ENCODE results near the gene HRAS. TPM values are rescaled to one million over a fixed set of nuclear protein-coding genes. Genes with fewer than 3 reads are reported as not detected.

HRAS gene
- total and polyA plus RNA-seq, 2 of the 13 experiments (the other 11 are each of a cell fraction or from before 2014, with no cell fraction given): 32.9 to 50.0 TPM

DNA sequence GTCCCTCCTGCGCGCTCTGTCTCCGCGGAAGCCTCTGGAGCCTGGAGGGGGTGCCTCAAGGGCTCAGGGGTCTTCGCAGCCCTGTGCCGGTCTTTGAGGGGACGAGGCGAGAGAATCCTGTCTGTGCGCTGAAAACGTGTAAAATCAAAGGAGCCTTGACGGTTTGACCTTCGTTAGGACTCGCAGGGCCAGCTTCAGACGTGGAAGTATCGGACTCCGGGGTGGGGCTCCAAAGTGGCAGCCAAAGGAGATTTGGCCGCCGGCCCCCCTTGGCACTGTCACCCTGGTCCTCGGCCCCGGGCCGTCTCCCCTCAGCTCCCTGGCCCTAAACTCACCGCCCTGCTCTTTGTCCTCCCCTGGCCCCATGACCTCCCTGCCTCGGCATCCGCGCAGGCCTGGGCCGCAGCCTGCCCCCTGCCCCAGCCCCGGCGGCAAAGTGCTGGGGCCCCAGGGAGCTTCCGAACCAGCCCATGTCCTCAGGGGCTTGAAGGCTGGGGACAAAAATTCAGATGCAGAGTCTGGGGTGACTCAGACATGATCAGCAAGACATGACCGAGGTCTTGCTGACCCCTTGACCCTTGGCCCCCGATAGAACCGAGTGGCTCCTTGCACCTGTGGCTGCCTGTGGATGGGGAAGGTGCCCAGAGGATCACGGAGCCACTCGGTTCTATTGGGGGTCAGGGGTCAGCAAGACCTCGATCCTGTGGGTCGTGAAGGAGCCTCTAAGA is 33.9 kb upstream of the HRAS start (continued):
- TF ChIP-seq EEA1 (CRISPR knock-in tag; IDR thresholded peaks at IDR 0.05; ENCODE audit: borderline replicate concordance): no peak
- TF ChIP-seq, protein P1, sequence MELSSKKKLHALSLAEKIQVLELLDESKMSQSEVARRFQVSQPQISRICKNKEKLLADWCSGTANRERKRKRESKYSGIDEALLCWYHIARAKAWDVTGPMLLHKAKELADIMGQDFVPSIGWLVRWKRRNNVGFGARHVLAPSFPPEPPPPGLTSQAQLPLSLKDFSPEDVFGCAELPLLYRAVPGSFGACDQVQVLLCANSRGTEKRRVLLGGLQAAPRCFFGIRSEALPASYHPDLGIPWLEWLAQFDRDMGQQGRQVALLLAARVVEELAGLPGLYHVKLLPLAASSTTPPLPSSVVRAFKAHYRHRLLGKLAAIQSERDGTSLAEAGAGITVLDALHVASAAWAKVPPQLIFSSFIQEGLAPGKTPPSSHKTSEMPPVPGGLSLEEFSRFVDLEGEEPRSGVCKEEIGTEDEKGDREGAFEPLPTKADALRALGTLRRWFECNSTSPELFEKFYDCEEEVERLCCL (CRISPR knock-in tag; IDR thresholded peaks at IDR 0.05; ENCODE audit: borderline replicate concordance): no peak
- TF ChIP-seq RFX1 (IDR thresholded peaks at IDR 0.05): no peak
- TF ChIP-seq, protein P2, sequence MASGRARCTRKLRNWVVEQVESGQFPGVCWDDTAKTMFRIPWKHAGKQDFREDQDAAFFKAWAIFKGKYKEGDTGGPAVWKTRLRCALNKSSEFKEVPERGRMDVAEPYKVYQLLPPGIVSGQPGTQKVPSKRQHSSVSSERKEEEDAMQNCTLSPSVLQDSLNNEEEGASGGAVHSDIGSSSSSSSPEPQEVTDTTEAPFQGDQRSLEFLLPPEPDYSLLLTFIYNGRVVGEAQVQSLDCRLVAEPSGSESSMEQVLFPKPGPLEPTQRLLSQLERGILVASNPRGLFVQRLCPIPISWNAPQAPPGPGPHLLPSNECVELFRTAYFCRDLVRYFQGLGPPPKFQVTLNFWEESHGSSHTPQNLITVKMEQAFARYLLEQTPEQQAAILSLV (CRISPR knock-in tag; IDR thresholded peaks at IDR 0.05; ENCODE audit: borderline replicate concordance): 0 out of 2 replicates have a peak, but pooled peaks have one; percentile 20
- TF ChIP-seq, protein P3, sequence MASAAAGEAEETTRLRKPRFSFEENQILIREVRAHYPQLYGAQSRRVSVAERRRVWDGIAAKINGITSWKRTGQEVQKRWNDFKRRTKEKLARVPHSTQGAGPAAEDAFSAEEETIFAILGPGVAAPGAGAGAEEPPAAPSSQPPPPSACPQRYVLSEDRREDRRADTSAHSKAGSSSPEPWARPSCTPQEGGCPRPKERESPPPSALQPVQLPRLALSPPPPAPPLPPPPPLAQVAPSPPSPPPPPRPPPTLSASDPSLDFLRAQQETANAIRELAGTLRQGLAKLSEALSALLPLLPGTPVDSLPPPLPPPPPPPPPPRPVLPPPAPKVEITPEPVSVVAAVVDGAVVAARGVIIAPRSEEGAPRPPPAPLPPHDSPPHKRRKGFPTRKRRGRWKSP (CRISPR knock-in tag; IDR thresholded peaks at IDR 0.05): no peak; the same call in 1 of the 2 replicates
- TF ChIP-seq, protein P4, sequence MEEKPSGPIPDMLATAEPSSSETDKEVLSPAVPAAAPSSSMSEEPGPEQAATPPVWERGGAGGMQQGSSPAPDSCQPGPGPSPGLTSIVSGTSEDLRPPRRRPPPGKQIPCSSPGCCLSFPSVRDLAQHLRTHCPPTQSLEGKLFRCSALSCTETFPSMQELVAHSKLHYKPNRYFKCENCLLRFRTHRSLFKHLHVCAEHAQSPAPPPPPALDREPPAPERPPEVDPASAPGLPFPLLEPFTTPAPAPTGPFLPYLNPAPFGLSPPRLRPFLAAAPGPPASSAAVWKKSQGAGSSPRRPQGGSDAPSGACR (CRISPR knock-in tag; IDR thresholded peaks at IDR 0.05): no peak
- TF ChIP-seq ZNF333 (CRISPR knock-in tag; IDR thresholded peaks at IDR 0.05; ENCODE audit: borderline replicate concordance): no peak
- peak; percentile 28; the same call in 1 of the 2 replicates for TF ChIP-seq MIER3 (CRISPR knock-in tag; IDR thresholded peaks at IDR 0.05; ENCODE audit: borderline replicate concordance)
- 0 out of 2 replicates have a peak, but pooled peaks have one; percentile 58 for TF ChIP-seq ZMYM2 (CRISPR knock-in tag; IDR thresholded peaks at IDR 0.05)
- TF ChIP-seq FOSL1 (CRISPR knock-in tag; IDR thresholded peaks at IDR 0.05; ENCODE audit: borderline replicate concordance): peak; percentile 18; the same call in 1 of the 2 replicates
- TF ChIP-seq JUND (CRISPR knock-in tag; IDR thresholded peaks at IDR 0.05): 0 out of 2 replicates have a peak, but pooled peaks have one; percentile 41
- 0 out of 2 replicates have a peak, but pooled peaks have one; percentile 58 for TF ChIP-seq ZNF782 (CRISPR knock-in tag; IDR thresholded peaks at IDR 0.05; ENCODE audit: borderline replicate concordance)
- TF ChIP-seq, protein P5, sequence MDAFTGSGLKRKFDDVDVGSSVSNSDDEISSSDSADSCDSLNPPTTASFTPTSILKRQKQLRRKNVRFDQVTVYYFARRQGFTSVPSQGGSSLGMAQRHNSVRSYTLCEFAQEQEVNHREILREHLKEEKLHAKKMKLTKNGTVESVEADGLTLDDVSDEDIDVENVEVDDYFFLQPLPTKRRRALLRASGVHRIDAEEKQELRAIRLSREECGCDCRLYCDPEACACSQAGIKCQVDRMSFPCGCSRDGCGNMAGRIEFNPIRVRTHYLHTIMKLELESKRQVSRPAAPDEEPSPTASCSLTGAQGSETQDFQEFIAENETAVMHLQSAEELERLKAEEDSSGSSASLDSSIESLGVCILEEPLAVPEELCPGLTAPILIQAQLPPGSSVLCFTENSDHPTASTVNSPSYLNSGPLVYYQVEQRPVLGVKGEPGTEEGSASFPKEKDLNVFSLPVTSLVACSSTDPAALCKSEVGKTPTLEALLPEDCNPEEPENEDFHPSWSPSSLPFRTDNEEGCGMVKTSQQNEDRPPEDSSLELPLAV (CRISPR knock-in tag; conservative IDR thresholded peaks at IDR 0.05; ENCODE audit: low read depth): no peak
- TF ChIP-seq ZSCAN22 (CRISPR knock-in tag; IDR thresholded peaks at IDR 0.05): no peak
- no peak for TF ChIP-seq MTF2 (CRISPR knock-in tag; IDR thresholded peaks at IDR 0.05; ENCODE audit: borderline replicate concordance)
- TF ChIP-seq, protein P6, sequence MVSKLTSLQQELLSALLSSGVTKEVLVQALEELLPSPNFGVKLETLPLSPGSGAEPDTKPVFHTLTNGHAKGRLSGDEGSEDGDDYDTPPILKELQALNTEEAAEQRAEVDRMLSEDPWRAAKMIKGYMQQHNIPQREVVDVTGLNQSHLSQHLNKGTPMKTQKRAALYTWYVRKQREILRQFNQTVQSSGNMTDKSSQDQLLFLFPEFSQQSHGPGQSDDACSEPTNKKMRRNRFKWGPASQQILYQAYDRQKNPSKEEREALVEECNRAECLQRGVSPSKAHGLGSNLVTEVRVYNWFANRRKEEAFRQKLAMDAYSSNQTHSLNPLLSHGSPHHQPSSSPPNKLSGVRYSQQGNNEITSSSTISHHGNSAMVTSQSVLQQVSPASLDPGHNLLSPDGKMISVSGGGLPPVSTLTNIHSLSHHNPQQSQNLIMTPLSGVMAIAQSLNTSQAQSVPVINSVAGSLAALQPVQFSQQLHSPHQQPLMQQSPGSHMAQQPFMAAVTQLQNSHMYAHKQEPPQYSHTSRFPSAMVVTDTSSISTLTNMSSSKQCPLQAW (CRISPR knock-in tag; IDR thresholded peaks at IDR 0.05): peak; percentile 79; the same call in 1 of the 2 replicates
- TF ChIP-seq ATF7-NPFF (CRISPR knock-in tag; IDR thresholded peaks at IDR 0.05; ENCODE audit: low read depth): peak; percentile 17; the same call in 1 of the 2 replicates
- TF ChIP-seq ZNF326 (CRISPR knock-in tag; IDR thresholded peaks at IDR 0.05; ENCODE audit: borderline replicate concordance): no peak
- TF ChIP-seq, protein P7, sequence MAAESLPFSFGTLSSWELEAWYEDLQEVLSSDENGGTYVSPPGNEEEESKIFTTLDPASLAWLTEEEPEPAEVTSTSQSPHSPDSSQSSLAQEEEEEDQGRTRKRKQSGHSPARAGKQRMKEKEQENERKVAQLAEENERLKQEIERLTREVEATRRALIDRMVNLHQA (CRISPR knock-in tag; IDR thresholded peaks at IDR 0.05): no peak
- no peak for TF ChIP-seq ZNF124 (CRISPR knock-in tag; IDR thresholded peaks at IDR 0.05)
- TF ChIP-seq MYC (CRISPR knock-in tag; IDR thresholded peaks at IDR 0.05; ENCODE audit: borderline replicate concordance): peak; percentile 58; the same call in 1 of the 2 replicates
